Measurements from ENCODE around the gene IL3. TPM values are rescaled to one million over a fixed set of nuclear protein-coding genes. Genes with fewer than 3 reads are reported as not detected.

IL3 gene
- total and polyA plus RNA-seq, 9 of the 15 experiments (the other 6 are each of a cell fraction or from before 2014, with no cell fraction given): not detected

GRCh38 chr5:132020568-132021339 is 39.7 kb upstream of the IL3 start (continued):
- no peak for TF ChIP-seq CEBPZ (IDR thresholded peaks at IDR 0.05; ENCODE audit: borderline replicate concordance, low read depth, low read length)
- TF ChIP-seq PRMT5 (CRISPR knock-in tag; IDR thresholded peaks at IDR 0.05): no peak
- peak; percentile 86 for TF ChIP-seq ETV1 (tag; conservative IDR thresholded peaks at IDR 0.05; ENCODE audit: low read depth)
- TF ChIP-seq THAP12 (CRISPR knock-in tag; IDR thresholded peaks at IDR 0.05): no peak
- peak; percentile 54; the same call in 1 of the 2 replicates for TF ChIP-seq SMARCE1 (IDR thresholded peaks at IDR 0.05)
- TF ChIP-seq NFATC3 (IDR thresholded peaks at IDR 0.05): no peak
- no peak for TF ChIP-seq NR0B1 (IDR thresholded peaks at IDR 0.05; ENCODE audit: partially characterized antibody)
- no peak for TF ChIP-seq ELK1 (CRISPR knock-in tag; IDR thresholded peaks at IDR 0.05)
- TF ChIP-seq STAT5A (IDR thresholded peaks at IDR 0.05; ENCODE audit: borderline replicate concordance, low read length): no peak
- peak; percentile 65 for TF ChIP-seq CREM (IDR thresholded peaks at IDR 0.05; ENCODE audit: low read depth)

Data from K562 (cell line).